HUES64 (cell line): ENCODE results near the gene ETV6.

Source experiments
- H3K27ac ChIP-seq: 2 replicates; pipeline ENCODE4 v1.7.0; 2013; ENCODE audit warnings: low read depth, low read length, inconsistent platforms
- H3K27me3 ChIP-seq: 2 replicates; pipeline ENCODE4 v1.6.1; 2013; ENCODE audit warnings: mild to moderate bottlenecking, low read length; ENCODE audit not compliant: insufficient read depth
- H3K36me3 ChIP-seq: 2 replicates; pipeline ENCODE4 v1.6.1; 2013; ENCODE audit warnings: mild to moderate bottlenecking, low read length; ENCODE audit not compliant: insufficient read depth
- H3K4me1 ChIP-seq: 2 replicates; pipeline ENCODE4 v1.6.1; 2013; ENCODE audit warnings: mild to moderate bottlenecking, low read length, moderate library complexity; ENCODE audit not compliant: insufficient read depth
- H3K4me3 ChIP-seq: 2 replicates; pipeline ENCODE4 v1.5.1; 2013; ENCODE audit warnings: mild to moderate bottlenecking, low read length, moderate library complexity
- H3K9ac ChIP-seq: 2 replicates; pipeline ENCODE4 v1.6.1; 2013; ENCODE audit warnings: mild to moderate bottlenecking, low read depth, low read length
- H3K9me3 ChIP-seq: 2 replicates; pipeline ENCODE4 v1.6.1; 2013; ENCODE audit warnings: low read depth, low read length; ENCODE audit not compliant: insufficient read depth
- WGBS: fragments of 150-250, 120-280 bp; methylation state at CpG from one replicate; pipeline ENCODE4 v1.1.7; 2013; ENCODE audit warnings: missing lambda C conversion rate; 5-methylcytosine and 5-hydroxymethylcytosine counted together

The ETV6 gene

DNA sequence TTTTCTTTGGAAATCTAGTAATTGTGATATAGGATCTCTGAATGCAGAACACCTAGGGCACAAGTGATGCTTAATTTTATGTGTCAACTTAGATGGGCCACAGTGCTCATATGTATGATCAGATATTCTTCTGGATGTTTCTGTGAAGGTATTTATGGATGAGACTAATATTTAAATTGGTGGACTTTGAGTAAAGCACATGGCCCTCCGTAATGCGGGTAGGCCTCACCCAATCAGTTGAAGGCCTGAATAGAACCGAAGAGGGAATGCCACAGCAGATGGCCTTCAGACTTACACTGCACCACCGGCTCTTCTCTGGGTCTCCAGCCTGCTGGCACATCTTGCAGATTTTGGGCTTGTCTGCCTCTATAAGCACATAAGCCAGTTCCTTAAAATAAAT is 60.0 kb downstream of the ETV6 start:
- Histone ChIP-seq H3K4me3 (no peak overlapping the region), H3K27ac (no peak overlapping the region), H3K4me1 (peaks cover 16% of the 10 kb centered on the region; the same call in 1 of the 2 replicates), H3K9me3 (no peaks in the 10 kb centered on the region), H3K9ac (no peak overlapping the region), H3K36me3 (no peaks in the 10 kb centered on the region), H3K27me3 (no peaks in the 10 kb centered on the region)
- WGBS, result 94% methylated on average over 4 of the region's 4 CpGs

DNA sequence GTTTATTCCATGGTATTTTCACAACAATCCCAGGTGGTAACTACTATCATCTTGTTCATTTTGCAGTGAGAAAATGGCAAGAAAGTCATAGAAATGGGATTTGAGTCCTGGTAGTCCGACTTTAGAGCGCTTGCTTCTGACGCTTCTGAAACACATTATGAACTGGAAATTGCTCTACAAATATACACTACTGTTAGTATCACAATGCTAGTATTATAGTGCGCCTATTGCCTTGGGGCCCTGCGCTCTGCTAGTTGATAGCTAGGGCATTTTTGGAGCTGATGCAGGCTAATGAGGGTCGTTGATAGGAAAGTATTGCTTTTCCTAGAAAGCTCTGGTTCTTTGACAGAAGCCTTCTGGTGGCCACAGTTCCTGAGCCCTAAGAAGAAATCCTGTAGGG is 61.0 kb downstream of the ETV6 start:
- Histone ChIP-seq H3K36me3 (no peaks in the 10 kb centered on the region), H3K4me1 (peaks cover 15% of the 10 kb centered on the region; the same call in 1 of the 2 replicates), H3K9me3 (no peaks in the 10 kb centered on the region), H3K27ac (no peak overlapping the region), H3K9ac (no peak overlapping the region), H3K27me3 (no peaks in the 10 kb centered on the region), H3K4me3 (no peak overlapping the region)
- WGBS, result 97% methylated on average over 6 of the region's 6 CpGs

DNA sequence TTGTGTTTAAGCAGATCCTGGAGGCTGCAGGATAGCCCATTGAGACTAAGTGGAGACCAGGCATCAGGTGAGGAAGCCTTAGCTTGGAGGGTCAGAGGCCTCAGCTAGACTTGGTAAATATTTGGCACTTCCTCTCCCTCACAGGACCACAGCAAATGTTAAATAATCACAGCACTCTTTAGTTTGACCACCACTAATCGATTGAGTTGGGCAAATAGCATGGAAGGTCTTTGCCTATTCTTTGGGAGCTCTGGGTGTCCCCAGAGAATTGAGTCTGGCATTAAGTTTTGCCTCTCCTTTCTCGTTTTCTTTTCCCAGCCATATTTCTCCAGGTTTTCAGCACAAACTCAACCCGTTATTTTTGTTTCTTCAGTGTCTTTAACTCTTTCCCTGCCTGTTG is 61.4 kb downstream of the ETV6 start:
- Histone ChIP-seq H3K9me3 (no peaks in the 10 kb centered on the region), H3K4me3 (no peak overlapping the region), H3K27ac (no peak overlapping the region), H3K27me3 (no peaks in the 10 kb centered on the region), H3K4me1 (peaks cover 10% of the 10 kb centered on the region; the same call in 1 of the 2 replicates), H3K9ac (no peak overlapping the region), H3K36me3 (no peaks in the 10 kb centered on the region)
- WGBS, result 87% methylated on average over 3 of the region's 3 CpGs

DNA sequence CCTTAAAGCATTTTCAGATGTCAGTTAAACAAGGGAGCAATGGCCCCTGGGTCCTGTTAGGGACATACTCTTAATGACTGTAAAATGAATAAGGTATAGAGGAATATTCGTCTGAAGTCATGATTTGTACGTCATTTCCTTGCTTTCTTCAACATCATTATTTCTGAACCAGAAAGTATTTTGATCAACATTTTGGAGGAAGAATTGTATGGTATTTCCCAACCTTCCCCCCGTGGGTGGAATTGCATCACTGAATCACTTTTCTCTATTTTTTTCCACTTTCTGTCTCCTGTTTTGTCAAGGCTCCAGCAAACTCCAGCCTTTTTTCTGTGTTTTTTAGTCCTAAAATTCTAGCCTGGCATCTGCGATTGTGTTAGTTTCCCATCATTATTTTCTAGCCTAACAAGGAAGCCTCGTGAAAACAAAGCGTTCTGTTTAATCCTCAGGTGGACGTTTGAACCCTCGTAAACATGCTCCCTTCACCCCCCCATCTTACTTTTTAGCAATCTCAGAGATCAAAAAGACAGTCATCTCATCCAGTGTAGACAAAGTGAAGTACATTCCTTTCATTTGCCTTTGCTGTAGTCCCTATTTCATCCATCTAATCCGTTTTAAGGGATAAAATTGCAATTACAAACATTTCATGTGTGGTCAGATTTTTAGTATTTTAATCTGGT is 62.3 kb downstream of the ETV6 start:
- WGBS, result 86% methylated on average over 9 of the region's 9 CpGs
- Histone ChIP-seq H3K27me3 (no peaks in the 10 kb centered on the region), H3K9me3 (no peaks in the 10 kb centered on the region), H3K4me3 (no peak overlapping the region), H3K4me1 (peaks cover 4% of the 10 kb centered on the region; the same call in 1 of the 2 replicates), H3K27ac (no peak overlapping the region), H3K36me3 (no peaks in the 10 kb centered on the region), H3K9ac (no peak overlapping the region)

DNA sequence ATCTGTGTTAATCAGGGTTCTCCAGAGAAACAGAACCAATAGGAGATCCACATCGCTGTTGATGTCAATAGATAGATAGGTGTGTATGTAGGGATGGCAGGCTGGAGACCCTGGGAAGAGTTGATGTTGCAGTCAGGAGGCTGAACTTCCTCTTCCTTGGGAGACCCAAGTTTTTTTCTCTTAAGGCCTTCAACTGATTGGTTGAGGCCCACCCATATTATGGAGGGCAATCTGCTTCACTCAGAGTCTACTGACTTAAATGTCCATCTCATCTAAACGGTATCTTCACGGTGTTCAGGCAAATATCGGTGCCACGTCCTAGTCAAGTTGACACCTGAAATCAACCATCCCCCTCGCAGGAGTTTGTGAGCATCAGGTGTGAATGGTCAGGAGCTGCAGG is 63.0 kb downstream of the ETV6 start:
- H3K4me3 ChIP-seq, result no peak overlapping the region
- no peak overlapping the region for H3K9ac ChIP-seq
- no peaks in the 10 kb centered on the region for H3K27me3 ChIP-seq
- 97% methylated on average over 6 of the region's 6 CpGs for WGBS
- H3K9me3 ChIP-seq, result no peaks in the 10 kb centered on the region
- peaks cover 7% of the 10 kb centered on the region for H3K4me1 ChIP-seq
- H3K36me3 ChIP-seq, result no peaks in the 10 kb centered on the region
- no peak overlapping the region for H3K27ac ChIP-seq

GRCh38 chr12:11713202-11713601 is 63.7 kb downstream of the ETV6 start:
- no peaks in the 10 kb centered on the region for H3K27me3 ChIP-seq
- H3K4me3 ChIP-seq, result no peak overlapping the region
- peaks cover 13% of the 10 kb centered on the region for H3K4me1 ChIP-seq
- H3K9me3 ChIP-seq, result no peaks in the 10 kb centered on the region
- 96% methylated on average over 4 of the region's 4 CpGs for WGBS
- H3K9ac ChIP-seq, result no peak overlapping the region
- no peak overlapping the region for H3K27ac ChIP-seq
- H3K36me3 ChIP-seq, result no peaks in the 10 kb centered on the region

GRCh38 chr12:11714626-11715025 is 65.2 kb downstream of the ETV6 start:
- WGBS, result 92% methylated on average over 5 of the region's 5 CpGs
- Histone ChIP-seq H3K4me1 (peaks cover 25% of the 10 kb centered on the region), H3K9me3 (no peaks in the 10 kb centered on the region)

DNA sequence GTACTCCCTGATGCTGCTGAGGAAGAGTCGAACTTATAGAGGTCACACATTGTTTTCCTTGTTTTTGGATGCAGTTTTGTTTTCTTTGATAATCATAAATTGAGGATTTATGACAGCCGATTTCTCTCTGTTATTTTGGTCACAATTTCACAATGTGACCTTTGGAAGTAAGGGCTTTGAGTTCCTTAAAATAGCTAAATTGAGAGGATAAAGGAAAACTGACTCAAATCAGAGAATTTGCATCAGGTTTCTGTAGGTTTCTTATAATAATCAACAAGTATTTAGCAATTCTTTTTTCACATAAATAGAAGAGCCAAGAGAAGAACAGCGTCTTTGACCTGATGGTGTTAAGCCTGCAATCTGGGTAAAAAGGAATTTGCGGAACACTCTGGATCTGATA is 66.1 kb downstream of the ETV6 start:
- Histone ChIP-seq H3K4me1 (peaks cover 29% of the 10 kb centered on the region), H3K36me3 (no peaks in the 10 kb centered on the region), H3K27ac (no peak overlapping the region), H3K4me3 (no peak overlapping the region), H3K9me3 (no peaks in the 10 kb centered on the region), H3K9ac (no peak overlapping the region), H3K27me3 (no peaks in the 10 kb centered on the region)
- 97% methylated on average over 4 of the region's 4 CpGs for WGBS

More at GRCh38 chr12:11714626-11715025, 65.2 kb downstream of the ETV6 start:
- Histone ChIP-seq H3K27me3 (no peaks in the 10 kb centered on the region), H3K9ac (no peak overlapping the region), H3K27ac (no peak overlapping the region), H3K4me3 (no peak overlapping the region), H3K36me3 (no peaks in the 10 kb centered on the region)

GRCh38 chr12:11716794-11717518 is 67.5 kb downstream of the ETV6 start:
- no peaks in the 10 kb centered on the region for H3K9me3 ChIP-seq
- no peaks in the 10 kb centered on the region for H3K36me3 ChIP-seq
- H3K4me3 ChIP-seq, result no peak overlapping the region
- no peak overlapping the region for H3K27ac ChIP-seq
- H3K27me3 ChIP-seq, result no peaks in the 10 kb centered on the region
- peaks cover 29% of the 10 kb centered on the region for H3K4me1 ChIP-seq
- 90% methylated on average over 8 of the region's 8 CpGs for WGBS
- no peak overlapping the region for H3K9ac ChIP-seq

DNA sequence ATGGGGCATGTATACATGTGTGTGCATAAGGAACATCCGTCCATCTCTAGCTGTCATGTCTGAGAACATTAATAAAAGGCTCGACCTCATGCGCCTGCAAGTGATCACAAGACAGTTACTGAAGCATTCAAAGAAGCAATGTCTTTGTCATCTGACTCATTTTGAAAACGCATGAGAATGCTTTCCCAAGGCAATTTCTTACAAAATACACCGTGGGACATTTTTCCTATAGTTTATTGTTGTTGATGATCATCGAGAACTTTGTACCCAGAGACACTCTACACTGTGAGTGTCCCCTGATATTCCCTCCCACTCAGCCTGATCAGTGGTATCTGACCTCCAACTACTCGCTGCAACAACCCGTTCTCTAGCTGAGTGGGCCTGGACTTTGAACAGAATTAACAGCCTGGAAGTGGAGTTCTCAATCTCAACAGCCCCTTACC is 68.1 kb downstream of the ETV6 start:
- Histone ChIP-seq H3K27ac (no peak overlapping the region), H3K9ac (no peak overlapping the region)
- 89% methylated on average over 8 of the region's 8 CpGs for WGBS

DNA sequence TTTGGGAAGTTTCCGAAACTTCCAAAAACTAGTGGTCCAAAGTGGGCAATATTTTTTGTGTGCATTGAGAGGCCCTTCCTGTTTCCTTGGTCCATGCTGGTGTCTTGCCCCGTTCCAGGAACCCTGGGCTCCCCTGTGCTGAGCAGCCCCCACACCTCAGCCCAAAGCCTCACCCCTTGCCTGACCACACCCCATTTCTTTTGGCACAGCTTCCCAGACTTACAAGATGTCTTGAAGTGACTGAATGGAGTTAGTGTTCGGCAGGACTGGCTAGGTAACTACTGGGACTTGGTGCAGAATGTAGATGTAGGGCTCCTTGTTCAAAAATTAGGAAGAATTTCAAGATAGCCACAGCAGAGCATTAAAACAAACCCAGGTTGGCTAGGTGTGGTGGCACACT is 68.6 kb downstream of the ETV6 start:
- H3K9ac ChIP-seq, result no peak overlapping the region

More for the DNA sequence above, 68.1 kb downstream of the ETV6 start:
- H3K4me1 ChIP-seq, result peaks cover 29% of the 10 kb centered on the region
- H3K9me3 ChIP-seq, result no peaks in the 10 kb centered on the region
- H3K27me3 ChIP-seq, result no peaks in the 10 kb centered on the region
- no peak overlapping the region for H3K4me3 ChIP-seq
- no peaks in the 10 kb centered on the region for H3K36me3 ChIP-seq

More for the DNA sequence above, 68.6 kb downstream of the ETV6 start:
- H3K27ac ChIP-seq, result no peak overlapping the region
- H3K4me1 ChIP-seq, result peaks cover 29% of the 10 kb centered on the region
- H3K9me3 ChIP-seq, result no peaks in the 10 kb centered on the region
- no peak overlapping the region for H3K4me3 ChIP-seq
- WGBS, result 94% methylated on average over 3 of the region's 3 CpGs
- no peaks in the 10 kb centered on the region for H3K36me3 ChIP-seq
- H3K27me3 ChIP-seq, result no peaks in the 10 kb centered on the region
